T-helper 1 cell treated with Interleukin-12 subunit alpha and Interleukin-12 subunit beta and Interleukin-4 antibody, amounts not matched to agents 30 μg/mL and 1 μg/mL, for 36 hours (primary cell): Measurements from ENCODE around the gene RGL1.

Experiments
- H3K27ac Mint-ChIP-seq: one replicate; pipeline ENCODE4 v1.8.0; 2021; ENCODE audit warnings: mild to moderate bottlenecking, mixed read lengths
- H3K27me3 Mint-ChIP-seq: one replicate; pipeline ENCODE4 v1.8.0; 2021; ENCODE audit warnings: low read depth, mixed read lengths
- H3K36me3 Mint-ChIP-seq: one replicate; pipeline ENCODE4 v1.8.0; 2021; ENCODE audit warnings: low read depth, mixed read lengths
- H3K4me1 Mint-ChIP-seq: one replicate; pipeline ENCODE4 v1.8.0; 2021; ENCODE audit warnings: low read depth, mixed read lengths
- H3K4me3 Mint-ChIP-seq: one replicate; pipeline ENCODE4 v1.8.0; 2021; ENCODE audit warnings: mild to moderate bottlenecking, moderate library complexity, mixed read lengths
- H3K9me3 Mint-ChIP-seq: one replicate; pipeline ENCODE4 v1.8.0; 2021; ENCODE audit warnings: mixed read lengths

Gene RGL1

DNA sequence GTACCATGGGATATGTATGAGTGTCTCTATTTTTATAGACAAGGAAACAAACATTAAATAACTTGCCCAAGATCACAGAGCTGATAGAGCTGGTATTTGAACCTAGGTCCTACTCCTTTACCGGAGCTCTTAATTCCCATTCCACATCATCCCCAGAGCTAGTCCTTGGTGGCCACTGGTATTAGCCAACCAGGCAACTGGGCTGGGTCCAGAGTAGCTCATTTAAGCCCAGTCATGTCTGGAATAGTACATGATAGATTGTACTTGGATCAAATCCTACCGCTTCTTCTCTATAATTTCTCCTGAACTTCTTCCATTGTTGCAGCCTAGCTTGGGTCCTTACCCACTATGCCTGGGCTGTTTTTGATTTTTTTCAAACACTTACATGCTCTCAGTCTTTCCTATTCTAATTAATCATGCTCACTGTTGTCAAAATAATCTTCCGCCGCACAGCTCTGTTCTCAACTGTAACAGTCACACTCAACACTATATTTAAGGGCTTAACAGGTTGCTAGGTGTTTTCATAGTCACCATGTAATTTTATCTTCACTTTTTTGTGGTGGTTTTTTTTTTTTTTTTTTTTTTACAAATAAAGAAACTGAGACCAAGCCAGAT lies 152.4 kb downstream of the RGL1 start:
- Mint-ChIP-seq H3K4me3 (peak overlapping the region; percentile 65), H3K27me3 (no peaks in the 10 kb centered on the region), H3K4me1 (peaks cover 8% of the 10 kb centered on the region), H3K27ac (no peak overlapping the region), H3K9me3 (peaks cover 3% of the 10 kb centered on the region), H3K36me3 (peaks cover 4% of the 10 kb centered on the region)

DNA sequence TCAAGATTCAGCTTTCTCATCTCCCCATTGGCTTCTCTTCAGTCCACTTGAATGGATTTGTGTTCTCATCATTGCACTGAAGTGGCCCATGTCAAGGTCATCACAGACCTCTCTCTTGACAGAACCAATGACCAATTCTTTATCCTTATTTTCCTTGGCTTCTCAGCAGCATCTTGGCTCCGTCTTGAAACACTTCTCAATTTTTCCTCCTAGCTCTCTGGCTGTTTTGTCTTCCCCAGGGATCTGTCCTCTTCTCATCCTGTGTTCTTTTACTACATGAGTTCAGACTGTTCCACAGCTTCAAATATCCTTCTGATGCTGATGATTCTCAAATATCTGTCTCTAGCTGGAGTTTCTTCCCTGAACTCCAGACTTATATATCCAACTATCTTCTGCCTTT lies 154.0 kb downstream of the RGL1 start:
- Mint-ChIP-seq H3K9me3 (no peaks in the 10 kb centered on the region), H3K4me3 (no peak overlapping the region), H3K36me3 (peaks cover 7% of the 10 kb centered on the region), H3K27me3 (no peaks in the 10 kb centered on the region), H3K27ac (no peak overlapping the region), H3K4me1 (peaks cover 16% of the 10 kb centered on the region)

DNA sequence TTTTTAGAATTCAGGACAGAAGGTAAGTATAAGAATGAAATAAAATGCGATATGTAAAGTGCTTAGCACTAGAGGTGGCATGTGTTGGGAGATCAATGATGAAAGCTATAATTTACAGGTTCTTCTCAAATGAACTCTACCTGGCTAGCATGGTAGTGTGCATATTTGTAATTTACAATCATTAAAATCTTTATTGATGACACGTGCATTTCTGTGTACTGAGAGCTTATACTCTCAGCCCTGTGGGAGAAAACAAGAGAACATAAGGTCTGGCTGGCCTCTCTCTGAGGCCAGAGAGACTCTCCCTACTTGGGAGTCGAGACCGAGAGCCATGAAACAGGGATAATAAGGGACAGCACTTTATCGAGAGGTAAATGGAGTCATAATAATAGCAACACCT lies 156.2 kb downstream of the RGL1 start:
- Mint-ChIP-seq H3K36me3 (peaks cover 9% of the 10 kb centered on the region), H3K9me3 (no peaks in the 10 kb centered on the region), H3K4me3 (no peak overlapping the region), H3K27me3 (peaks cover 5% of the 10 kb centered on the region), H3K27ac (no peak overlapping the region), H3K4me1 (peaks cover 8% of the 10 kb centered on the region)

DNA sequence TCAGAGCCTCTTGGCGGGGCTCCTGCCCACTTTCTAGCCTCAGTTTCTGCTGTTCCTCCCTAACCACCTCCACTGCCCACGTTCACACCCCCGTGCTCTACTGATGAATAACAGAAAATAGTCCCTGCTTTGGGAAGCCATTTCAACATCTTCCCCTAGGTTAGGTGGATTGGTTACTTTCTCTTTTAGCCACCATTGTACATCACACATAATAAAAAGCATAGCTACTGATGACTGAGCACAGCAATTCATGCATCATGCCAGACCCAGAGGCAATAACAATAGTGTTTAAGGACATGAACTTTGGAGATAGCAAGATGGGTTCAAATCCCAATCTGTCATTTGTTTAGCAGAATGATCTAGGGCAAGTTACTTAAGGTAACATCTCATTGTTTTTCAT lies 158.0 kb downstream of the RGL1 start:
- peaks cover 8% of the 10 kb centered on the region for H3K36me3 Mint-ChIP-seq
- H3K27me3 Mint-ChIP-seq: peaks cover 9% of the 10 kb centered on the region
- no peak overlapping the region for H3K27ac Mint-ChIP-seq
- H3K9me3 Mint-ChIP-seq: no peaks in the 10 kb centered on the region
- H3K4me3 Mint-ChIP-seq: no peak overlapping the region
- H3K4me1 Mint-ChIP-seq: peaks cover 8% of the 10 kb centered on the region

DNA sequence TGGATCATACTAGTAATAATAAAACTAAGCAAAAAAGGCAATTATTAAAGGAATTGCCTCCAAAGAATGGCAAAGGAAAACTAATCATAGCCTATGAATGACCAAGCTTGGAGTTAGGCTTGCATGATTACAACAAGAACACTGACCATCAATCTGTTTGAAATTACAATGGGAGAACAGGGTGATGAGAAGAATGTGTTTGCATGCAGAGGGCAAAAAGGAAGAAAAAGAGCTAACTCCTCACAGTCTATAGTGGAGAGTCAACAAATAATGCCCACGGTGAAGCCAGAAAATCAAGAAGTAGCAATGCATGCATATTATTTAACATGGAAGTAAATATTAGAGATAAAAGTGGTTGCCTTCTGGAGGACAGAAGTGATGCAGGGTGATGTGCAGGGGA lies 160.8 kb downstream of the RGL1 start:
- peaks cover 9% of the 10 kb centered on the region for H3K4me1 Mint-ChIP-seq
- H3K9me3 Mint-ChIP-seq: no peaks in the 10 kb centered on the region
- H3K4me3 Mint-ChIP-seq: no peak overlapping the region
- H3K27ac Mint-ChIP-seq: no peak overlapping the region
- H3K36me3 Mint-ChIP-seq: peaks cover 8% of the 10 kb centered on the region
- H3K27me3 Mint-ChIP-seq: peaks cover 10% of the 10 kb centered on the region

DNA sequence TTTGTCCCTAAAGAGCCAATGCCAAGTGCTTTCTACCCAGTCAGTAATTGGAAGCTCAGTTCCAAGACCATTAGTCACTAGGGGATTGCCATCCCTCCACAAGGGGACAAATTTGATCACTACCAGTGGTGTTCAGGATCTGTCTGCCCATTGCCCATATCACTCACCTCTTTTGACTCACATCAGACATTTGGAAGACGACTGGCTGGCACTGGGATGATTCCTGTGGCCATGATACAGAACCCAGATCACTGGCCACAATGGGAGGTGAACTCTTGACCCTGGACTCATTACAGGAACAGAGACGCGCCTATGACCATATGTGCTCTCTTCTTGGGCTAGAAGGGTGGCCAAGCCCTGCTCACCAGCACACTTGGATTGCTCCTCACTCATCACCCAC lies 161.6 kb downstream of the RGL1 start:
- H3K27me3 Mint-ChIP-seq: peaks cover 12% of the 10 kb centered on the region
- no peak overlapping the region for H3K4me3 Mint-ChIP-seq
- peaks cover 8% of the 10 kb centered on the region for H3K36me3 Mint-ChIP-seq
- peaks cover 9% of the 10 kb centered on the region for H3K4me1 Mint-ChIP-seq
- H3K27ac Mint-ChIP-seq: no peak overlapping the region
- no peaks in the 10 kb centered on the region for H3K9me3 Mint-ChIP-seq

DNA sequence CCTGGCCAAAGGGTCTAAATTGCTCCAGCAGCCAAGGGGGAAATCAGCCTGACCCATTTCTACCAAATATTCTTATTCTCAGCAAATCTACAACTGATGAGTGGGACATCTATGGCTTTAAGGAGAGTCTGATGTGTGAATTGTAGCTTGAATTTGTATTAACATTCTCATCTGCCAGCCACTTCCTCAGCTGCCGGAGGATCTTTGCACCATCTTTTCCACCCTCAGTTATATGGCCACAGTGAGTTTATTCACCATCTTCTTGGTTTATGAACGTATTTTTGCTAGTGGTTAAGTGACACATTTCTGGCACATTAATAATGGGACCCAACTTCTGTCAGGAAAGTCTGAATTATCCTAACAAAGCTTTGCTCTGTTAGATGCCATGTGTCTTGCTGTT lies 163.0 kb downstream of the RGL1 start:
- H3K36me3 Mint-ChIP-seq: peaks cover 4% of the 10 kb centered on the region

DNA sequence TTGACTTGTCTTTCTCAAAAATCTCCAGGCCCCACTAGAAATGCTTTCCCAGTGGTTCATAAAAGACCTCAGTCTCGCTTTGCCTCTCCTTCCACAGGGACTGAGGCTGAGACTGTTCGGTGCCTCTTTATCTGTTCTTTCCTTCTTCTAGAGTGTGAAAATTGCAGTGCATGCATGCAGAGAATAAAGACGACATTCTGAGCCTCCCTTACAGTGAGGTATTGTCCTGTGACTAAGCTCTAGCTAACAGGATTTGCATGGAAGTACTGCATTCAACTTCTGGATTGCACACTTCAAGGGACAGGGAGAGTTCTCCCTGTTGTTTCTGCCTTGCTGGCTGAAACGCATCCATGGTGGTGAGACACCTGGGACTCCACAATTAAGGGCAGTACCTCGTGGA lies 163.5 kb downstream of the RGL1 start:
- Mint-ChIP-seq H3K27me3 (peaks cover 12% of the 10 kb centered on the region), H3K4me3 (no peak overlapping the region), H3K4me1 (peaks cover 1% of the 10 kb centered on the region), H3K36me3 (peaks cover 3% of the 10 kb centered on the region), H3K9me3 (no peaks in the 10 kb centered on the region), H3K27ac (no peak overlapping the region)

More for the DNA sequence above, 163.0 kb downstream of the RGL1 start:
- no peak overlapping the region for H3K4me3 Mint-ChIP-seq
- no peaks in the 10 kb centered on the region for H3K9me3 Mint-ChIP-seq
- peaks cover 12% of the 10 kb centered on the region for H3K27me3 Mint-ChIP-seq
- peaks cover 3% of the 10 kb centered on the region for H3K4me1 Mint-ChIP-seq
- H3K27ac Mint-ChIP-seq: no peak overlapping the region

DNA sequence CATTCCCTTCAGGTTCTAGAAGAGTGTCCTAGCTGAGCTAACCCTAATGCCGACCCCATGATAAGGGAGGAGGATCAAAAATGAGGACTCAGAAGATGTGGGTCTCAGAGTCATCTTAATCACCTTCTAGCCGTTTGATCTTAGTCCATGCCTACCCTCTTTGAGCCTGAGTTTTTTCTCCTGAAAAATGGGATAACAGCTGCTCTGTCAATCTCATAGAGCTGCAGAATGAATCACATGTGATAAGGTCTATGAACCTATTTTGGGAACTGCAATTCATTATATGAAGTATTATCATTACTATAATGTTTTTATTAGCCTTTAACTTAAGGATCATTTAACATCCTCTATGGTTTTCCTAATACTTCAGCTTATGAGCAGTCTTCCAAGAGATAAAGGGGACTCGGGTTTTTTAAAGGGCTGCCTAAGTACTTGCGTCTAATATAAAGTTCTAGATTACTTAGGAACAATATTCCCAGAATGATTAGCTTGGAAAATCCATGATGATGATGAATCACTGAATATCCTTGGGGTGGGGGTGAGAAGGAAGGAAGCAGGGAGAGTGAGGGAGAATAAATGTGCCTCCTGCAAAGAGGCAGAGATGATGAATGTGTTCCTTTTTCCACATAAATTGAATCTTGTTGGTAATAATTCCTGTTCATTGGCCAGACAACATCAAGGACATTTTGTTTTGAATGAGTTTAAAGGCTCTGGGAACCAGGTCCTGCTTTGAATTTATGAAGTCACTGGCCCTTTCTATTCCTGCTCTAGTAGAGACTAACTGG lies 165.8 kb downstream of the RGL1 start:
- peaks cover 8% of the 10 kb centered on the region for H3K27me3 Mint-ChIP-seq
- H3K36me3 Mint-ChIP-seq: no peaks in the 10 kb centered on the region
- no peak overlapping the region for H3K27ac Mint-ChIP-seq
- peaks cover 1% of the 10 kb centered on the region for H3K4me1 Mint-ChIP-seq
- H3K4me3 Mint-ChIP-seq: no peak overlapping the region
- no peaks in the 10 kb centered on the region for H3K9me3 Mint-ChIP-seq

DNA sequence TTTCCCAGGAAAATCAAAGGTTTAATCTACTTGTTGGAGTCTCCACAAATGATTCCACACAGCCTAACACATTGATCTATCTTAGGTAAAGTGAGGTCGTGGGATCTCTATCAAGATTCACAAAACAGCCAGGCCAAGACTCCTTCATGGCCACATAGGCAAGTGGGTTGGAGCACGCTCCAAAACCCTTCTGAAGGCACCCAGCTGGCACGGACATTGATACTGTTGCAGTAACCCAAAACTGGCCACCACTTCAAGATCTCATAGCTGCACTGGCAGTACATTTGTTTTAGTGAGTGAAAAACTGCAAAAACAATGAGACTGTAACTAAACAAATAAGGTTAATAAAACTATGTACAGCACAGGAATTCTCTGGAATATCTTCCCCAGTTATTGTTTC lies 170.7 kb downstream of the RGL1 start:
- Mint-ChIP-seq H3K27me3 (peaks cover 3% of the 10 kb centered on the region), H3K36me3 (no peaks in the 10 kb centered on the region), H3K27ac (no peak overlapping the region), H3K4me1 (no peaks in the 10 kb centered on the region), H3K9me3 (no peaks in the 10 kb centered on the region), H3K4me3 (no peak overlapping the region)

DNA sequence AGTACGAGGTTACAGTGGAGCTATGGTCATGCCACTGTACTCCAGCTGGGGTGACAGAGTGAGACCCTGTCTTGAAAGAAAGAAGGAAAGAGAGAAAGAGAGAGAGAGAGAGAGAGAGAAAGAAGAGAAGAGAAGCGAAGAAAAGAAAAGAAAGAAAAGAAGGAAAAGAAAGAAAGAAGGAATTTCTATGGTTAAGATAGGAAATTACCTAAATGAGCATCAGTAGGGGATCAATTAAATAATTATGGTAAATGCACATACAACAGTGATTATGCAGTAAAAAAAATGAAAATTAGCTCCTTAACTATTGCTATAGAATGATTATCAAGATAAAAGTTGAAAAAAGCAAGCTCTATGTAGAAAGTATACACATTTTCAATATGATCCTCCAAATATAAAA lies 172.8 kb downstream of the RGL1 start:
- Mint-ChIP-seq H3K36me3 (no peaks in the 10 kb centered on the region), H3K27ac (no peak overlapping the region), H3K4me1 (no peaks in the 10 kb centered on the region), H3K9me3 (no peaks in the 10 kb centered on the region), H3K27me3 (no peaks in the 10 kb centered on the region), H3K4me3 (no peak overlapping the region)
